Rectal smooth muscle tissue (tissue), 1 donor: ENCODE results near the gene BEST1.

Experiments
- H3K27ac ChIP-seq: one replicate; pipeline ENCODE4 v1.7.0; 2013; ENCODE audit warnings: low read depth, low read length, inconsistent platforms
- H3K27me3 ChIP-seq: one replicate; pipeline ENCODE4 v1.7.0; 2013; ENCODE audit warnings: low read length; ENCODE audit not compliant: control insufficient read depth, insufficient read depth
- H3K36me3 ChIP-seq: one replicate; pipeline ENCODE4 v1.7.0; 2013; ENCODE audit warnings: low read length; ENCODE audit not compliant: control insufficient read depth, insufficient read depth
- H3K4me1 ChIP-seq: one replicate; pipeline ENCODE4 v1.7.0; 2013; ENCODE audit warnings: low read length; ENCODE audit not compliant: control insufficient read depth, insufficient read depth
- H3K4me3 ChIP-seq: one replicate; pipeline ENCODE4 v1.7.0; 2013; ENCODE audit warnings: low read length
- H3K9ac ChIP-seq: one replicate; pipeline ENCODE4 v1.7.0; 2013; ENCODE audit warnings: low read length

BEST1 gene

GRCh38 chr11:62012832-62013461, 62.8 kb downstream of the BEST1 start:
- H3K9ac ChIP-seq: no peak overlapping the region
- H3K4me1 ChIP-seq: no peaks in the 10 kb centered on the region
- no peaks in the 10 kb centered on the region for H3K36me3 ChIP-seq
- no peak overlapping the region for H3K27ac ChIP-seq
- no peaks in the 10 kb centered on the region for H3K27me3 ChIP-seq
- H3K4me3 ChIP-seq: no peak overlapping the region
